Pancreas (tissue), 10 donors: Measurements from ENCODE around the gene NSMF. TPM values are rescaled to one million over a fixed set of nuclear protein-coding genes. Genes with fewer than 3 reads are reported as not detected.

ENCODE experiments used
- ATAC-seq, 4 donors: fragments of 200-7000 bp; cut with Tn5 transposase; one replicate each; pipeline versions ENCODE4 v1.8.0 to v1.9.1; 2020; ENCODE audit warnings: mild to moderate bottlenecking in 4 of 4, moderate library complexity in 4 of 4
- DNase-seq, 6 donors: peaks; one replicate each; pipeline ENCODE4 v3.0.0-alpha.2; 2020
- FAIRE-seq: peaks from 2 replicates; lab custom pipeline; 2012; peaks lifted over from hg19 to GRCh38; lab: Jason Lieb, UNC
- H3K27ac ChIP-seq, 4 donors: fragments of 200-600 bp; sonication (generic); 1 replicate in 3 of 4; 2 replicates in 1 of 4; pipeline versions ENCODE4 v1.5.0 to v1.8.0; 2020
- H3K27me3 ChIP-seq, 4 donors: fragments of 200-600 bp; one replicate each; pipeline ENCODE4 v1.8.0; 2021
- H3K36me3 ChIP-seq, 3 donors: fragments of 200-600 bp; sonication (generic) in 1 of 3; one replicate each; pipeline versions ENCODE4 v1.5.0 to v1.8.0; 2020 to 2021
- H3K4me1 ChIP-seq, 3 donors: fragments of 200-600 bp; one replicate each; pipeline ENCODE4 v1.8.0; 2021
- H3K4me3 ChIP-seq, 4 donors: fragments of 200-600 bp; sonication (generic) in 2 of 4; one replicate each; pipeline versions ENCODE4 v1.5.0 to v1.8.0; 2020 to 2021
- H3K9me3 ChIP-seq, 4 donors: fragments of 200-600 bp; one replicate each; pipeline ENCODE4 v1.8.0; 2021
- WGBS, 2 donors: extraction: QIAGEN DNeasy Blood & Tissue Kit; methylation state at CpG; one replicate each; pipeline ENCODE4 v1.1.7; 2013; 5-methylcytosine and 5-hydroxymethylcytosine counted together
- intact Hi-C, 3 donors: fragments of 100-400 bp; cut with DNase I; formaldehyde crosslinking; loops; one replicate each; pipeline versions ENCODE4 v1.11.1 to v1.14.2; 2022
- polyA plus RNA-seq, 2 donors: library from polyadenylated mRNA; stranded (reverse); fragments of 200-250 nt; gene quantifications; one replicate each; pipeline ENCODE4 v1.2.3, GENCODE V29; 2013
- total RNA-seq, 6 donors: library from RNA; stranded (reverse); fragmentation: NEBNext Ultra II Directional in 4 of 6; extraction: Animal tissue kit (Norgen Biotek cat#: 25700) in 4 of 6; gene quantifications; one replicate each; pipeline versions ENCODE4 v1.2.1 to v1.2.4, GENCODE V29; 2021 to 2023
- TF ChIP-seq, protein P1 (sequence below), 4 donors: fragments of 200-600 bp; sonication (generic) in 3 of 4; IDR thresholded peaks; one replicate each; pipeline versions ENCODE4 v1.5.0 to v1.8.0; 2021; ENCODE audit warnings: antibody characterized with exemption in 4 of 4
- donor health status: healthy with polysubstance abuse.
- donor health status: DM: no; HTN: no; CAD: no; lungs with moderate emphysema.
- donor health status: DM: no; HTN: no; CAD: no.
- donor health status: control.
- donor health status: control.
- donor health status: Bipolar disorder and iron deficiency.
- donor health status: DM: yes; HTN: yes; CAD: no.
- donor health status: DM: no; HTN: no; CAD: no.
- donor health status: DM: no; HTN: no; CAD: no.
- donor health status: DM: yes; HTN: yes; CAD: no.

Gene NSMF
- total and polyA plus RNA-seq, 8 donors = 22.0 to 81.0 (median 30.0) TPM

DNA sequence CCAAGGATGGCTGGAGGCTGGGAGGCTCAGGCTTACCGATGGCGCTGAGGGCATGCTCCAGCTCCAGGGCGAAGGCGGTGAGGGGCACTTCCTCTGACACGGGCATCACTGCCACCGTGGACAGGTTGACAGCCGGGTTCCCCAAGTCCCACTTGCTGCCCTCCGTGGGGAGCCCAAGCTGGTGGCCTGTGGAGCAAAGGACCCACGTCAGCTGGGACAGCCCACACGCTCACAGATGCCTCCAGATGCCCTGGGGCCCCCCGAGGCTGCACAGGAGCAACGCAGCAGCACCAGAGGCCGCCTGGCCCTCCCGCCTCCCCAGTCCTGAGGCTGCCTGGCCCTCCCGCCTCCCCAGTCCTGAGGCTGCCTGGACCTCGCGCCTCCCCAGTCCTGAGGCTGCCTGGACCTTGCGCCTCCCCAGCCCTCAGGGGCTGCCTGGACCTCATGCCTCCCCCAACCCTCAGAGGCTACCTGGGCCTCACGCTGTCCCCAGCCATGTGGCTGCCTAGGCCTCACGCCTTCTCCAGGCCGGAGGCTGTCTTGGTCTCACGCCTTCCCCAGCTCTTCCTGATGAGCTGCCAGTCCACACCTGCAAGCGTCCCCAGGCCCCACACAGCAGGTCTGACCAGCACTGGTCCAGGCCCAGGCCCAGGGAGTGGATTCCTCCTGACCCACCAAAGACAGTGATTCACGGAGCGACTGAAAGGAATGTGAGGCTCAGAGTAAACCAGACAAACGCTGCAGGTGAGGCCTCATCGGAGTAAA lies 25.6 kb upstream of the NSMF start:
- H3K4me1 ChIP-seq = peaks cover 0 to 4% (median 3%) of the 10 kb centered on the region in 3 donors
- no peaks in the 10 kb centered on the region for H3K36me3 ChIP-seq
- ATAC-seq (no peak), DNase-seq (peak in 3 of 6 donors; percentile 37 to 69 (median 52)), FAIRE-seq (no peak)
- 85 to 94% methylated on average over 22 to 27 of the region's 27 CpGs for WGBS, 2 donors
- no peak overlapping the region for H3K4me3 ChIP-seq
- TF ChIP-seq, protein P1, sequence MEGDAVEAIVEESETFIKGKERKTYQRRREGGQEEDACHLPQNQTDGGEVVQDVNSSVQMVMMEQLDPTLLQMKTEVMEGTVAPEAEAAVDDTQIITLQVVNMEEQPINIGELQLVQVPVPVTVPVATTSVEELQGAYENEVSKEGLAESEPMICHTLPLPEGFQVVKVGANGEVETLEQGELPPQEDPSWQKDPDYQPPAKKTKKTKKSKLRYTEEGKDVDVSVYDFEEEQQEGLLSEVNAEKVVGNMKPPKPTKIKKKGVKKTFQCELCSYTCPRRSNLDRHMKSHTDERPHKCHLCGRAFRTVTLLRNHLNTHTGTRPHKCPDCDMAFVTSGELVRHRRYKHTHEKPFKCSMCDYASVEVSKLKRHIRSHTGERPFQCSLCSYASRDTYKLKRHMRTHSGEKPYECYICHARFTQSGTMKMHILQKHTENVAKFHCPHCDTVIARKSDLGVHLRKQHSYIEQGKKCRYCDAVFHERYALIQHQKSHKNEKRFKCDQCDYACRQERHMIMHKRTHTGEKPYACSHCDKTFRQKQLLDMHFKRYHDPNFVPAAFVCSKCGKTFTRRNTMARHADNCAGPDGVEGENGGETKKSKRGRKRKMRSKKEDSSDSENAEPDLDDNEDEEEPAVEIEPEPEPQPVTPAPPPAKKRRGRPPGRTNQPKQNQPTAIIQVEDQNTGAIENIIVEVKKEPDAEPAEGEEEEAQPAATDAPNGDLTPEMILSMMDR (IDR thresholded peaks at IDR 0.05) = no peak
- no peaks in the 10 kb centered on the region for H3K27me3 ChIP-seq
- no peaks in the 10 kb centered on the region for H3K9me3 ChIP-seq
- no peak overlapping the region for H3K27ac ChIP-seq
- intact Hi-C loops = no loop called here

GRCh38 chr9:137482094-137482781 lies 23.1 kb upstream of the NSMF start:
- DNase-seq (peak in 3 of 6 donors; percentile 24 to 50 (median 44)), ATAC-seq (peak in 3 of 4 donors; percentile 26 to 75 (median 71)), FAIRE-seq (no peak)
- TF ChIP-seq, protein P1 (IDR thresholded peaks at IDR 0.05) = no peak
- WGBS, 2 donors = 83 to 87% methylated on average over 26 of the region's 26 CpGs
- H3K9me3 ChIP-seq = no peaks in the 10 kb centered on the region
- intact Hi-C loops = no loop called here
- no peaks in the 10 kb centered on the region for H3K27me3 ChIP-seq
- H3K36me3 ChIP-seq = no peaks in the 10 kb centered on the region
- H3K4me1 ChIP-seq = no peaks in the 10 kb centered on the region
- H3K4me3 ChIP-seq = no peak overlapping the region
- no peak overlapping the region for H3K27ac ChIP-seq

GRCh38 chr9:137480686-137481683 lies 21.9 kb upstream of the NSMF start:
- WGBS, 2 donors = 93% methylated on average over 38 of the region's 38 CpGs
- DNase-seq = peak in 1 of 6 donors; percentile 47
- intact Hi-C loops = no loop called here

GRCh38 chr9:137479892-137480685 lies 21.0 kb upstream of the NSMF start:
- intact Hi-C loops = no loop called here
- 92 to 93% methylated on average over 32 of the region's 32 CpGs for WGBS, 2 donors
- no peak for ATAC-seq
- H3K4me3 ChIP-seq = no peak overlapping the region
- DNase-seq = peak in 1 of 6 donors; percentile 23
- H3K36me3 ChIP-seq = no peaks in the 10 kb centered on the region
- H3K27me3 ChIP-seq = no peaks in the 10 kb centered on the region
- no peak overlapping the region for H3K27ac ChIP-seq
- no peak for FAIRE-seq
- H3K9me3 ChIP-seq = no peaks in the 10 kb centered on the region
- H3K4me1 ChIP-seq = no peaks in the 10 kb centered on the region
- TF ChIP-seq, protein P1 (IDR thresholded peaks at IDR 0.05) = no peak

More at GRCh38 chr9:137480686-137481683, 21.9 kb upstream of the NSMF start:
- no peak overlapping the region for H3K4me3 ChIP-seq
- no peak for ATAC-seq
- no peak for FAIRE-seq
- H3K27me3 ChIP-seq = no peaks in the 10 kb centered on the region
- TF ChIP-seq, protein P1 (IDR thresholded peaks at IDR 0.05) = no peak
- no peaks in the 10 kb centered on the region for H3K36me3 ChIP-seq
- H3K9me3 ChIP-seq = no peaks in the 10 kb centered on the region
- no peaks in the 10 kb centered on the region for H3K4me1 ChIP-seq
- H3K27ac ChIP-seq = no peak overlapping the region
